Mesothelial cell of epicardium (in vitro differentiated cells): ENCODE measurements around the gene DIP2B. TPM values are rescaled to one million over a fixed set of nuclear protein-coding genes. Genes with fewer than 3 reads are reported as not detected.
A peak's percentile ranks its signal among the peaks of the same experiment; 100 is the strongest.
"Not testable (repeated sequence)": the region's sequence is repeated elsewhere in the genome, so short reads cannot be mapped to it uniquely, and the experiment has no call there.

ENCODE experiments used
- DNase-seq, 2 experiments: peaks; one replicate each; pipeline ENCODE4 v3.0.0; 2021; ENCODE audit warnings: low spot score in 2 of 2; ENCODE audit not compliant: unreplicated experiment in 2 of 2
- H3K27ac Mint-ChIP-seq: 2 replicates; pipeline ENCODE4 v1.8.0; 2021; ENCODE audit warnings: mixed read lengths
- H3K27me3 Mint-ChIP-seq: 2 replicates; pipeline ENCODE4 v1.8.0; 2021; ENCODE audit warnings: low read depth, mixed read lengths
- H3K36me3 Mint-ChIP-seq: 2 replicates; pipeline ENCODE4 v1.8.0; 2021; ENCODE audit warnings: mixed read lengths
- H3K4me1 Mint-ChIP-seq: 2 replicates; pipeline ENCODE4 v1.8.0; 2021; ENCODE audit warnings: mixed read lengths
- H3K4me3 Mint-ChIP-seq: 2 replicates; pipeline ENCODE4 v1.8.0; 2021; ENCODE audit warnings: mild to moderate bottlenecking, moderate library complexity, mixed read lengths
- H3K9me3 Mint-ChIP-seq: 2 replicates; pipeline ENCODE4 v1.8.0; 2021; ENCODE audit warnings: mixed read lengths
- CTCF ChIP-seq: fragments of 200-600 bp; sonication (generic); IDR thresholded peaks from one replicate; pipeline ENCODE4 v1.5.0; 2021; ENCODE audit warnings: antibody characterized with exemption; ENCODE audit not compliant: unreplicated experiment
- total RNA-seq: library from RNA; stranded (reverse); gene quantifications from 3 replicates; pipeline ENCODE4 v1.2.1, GENCODE V29; 2021

DIP2B gene
- total RNA-seq, 1 donor from 2014 or later, result 32.0 TPM

DNA sequence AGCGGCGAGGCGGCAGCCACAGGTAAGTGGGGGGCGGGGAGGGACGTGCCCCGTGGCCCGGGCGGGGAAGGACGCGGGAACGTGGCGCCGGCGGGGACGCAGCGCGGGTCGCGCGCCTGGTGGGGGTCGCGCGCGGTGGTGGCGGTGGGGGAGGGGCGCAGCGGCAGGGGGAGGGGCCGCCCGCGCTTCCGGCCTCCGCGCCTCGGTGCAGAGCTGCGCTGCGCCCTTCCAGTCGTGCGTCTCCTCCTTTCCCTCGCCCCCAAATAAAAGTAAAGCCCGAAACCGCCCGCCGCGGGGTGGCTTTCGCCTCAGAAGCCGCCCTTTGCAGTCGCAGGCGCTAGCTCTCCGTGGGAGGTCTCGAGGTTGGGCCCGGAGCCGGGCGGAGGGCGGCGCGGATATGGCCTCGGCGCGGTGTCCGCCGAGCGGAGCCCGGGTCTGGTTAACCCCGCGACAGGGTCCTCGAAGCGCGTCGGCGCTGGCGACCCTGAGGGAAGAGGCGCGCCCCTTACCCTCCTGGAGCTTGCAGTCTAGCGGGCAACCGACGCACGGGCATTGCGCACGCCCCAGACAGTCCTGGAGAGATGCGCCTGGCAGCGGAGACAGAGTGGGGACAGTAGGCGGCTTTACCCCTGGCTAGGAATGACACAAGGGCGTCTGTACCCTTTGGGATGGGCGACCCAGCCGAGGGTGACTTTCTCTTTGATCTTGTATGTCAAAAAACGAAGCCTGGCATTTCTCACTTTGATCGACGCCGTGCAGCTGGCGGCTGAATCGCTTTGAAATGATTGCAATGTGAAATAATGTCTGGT lies 259.7 kb downstream of the DIP2B start:
- Mint-ChIP-seq H3K4me3 (peak overlapping the region; percentile 84), H3K4me1 (peaks cover 33% of the 10 kb centered on the region), H3K27me3 (no peaks in the 10 kb centered on the region), H3K27ac (peak overlapping the region; percentile 99), H3K36me3 (peaks cover 5% of the 10 kb centered on the region), H3K9me3 (no peaks in the 10 kb centered on the region)
- peak; percentile 67 to 69 for DNase-seq
- TF ChIP-seq CTCF, result no peak

- no peak for DNase-seq
These were observed 260.5 kb downstream of the DIP2B start for GRCh38 chr12:50765095-50765911.

GRCh38 chr12:50768391-50768790 lies 263.6 kb downstream of the DIP2B start:
- no peak for TF ChIP-seq CTCF
- no peak overlapping the region for H3K4me3 Mint-ChIP-seq
- peaks cover 12% of the 10 kb centered on the region for H3K9me3 Mint-ChIP-seq
- peaks cover 26% of the 10 kb centered on the region for H3K4me1 Mint-ChIP-seq
- H3K27me3 Mint-ChIP-seq, result no peaks in the 10 kb centered on the region
- no peak for DNase-seq
- peak overlapping the region; percentile 50 for H3K27ac Mint-ChIP-seq
- H3K36me3 Mint-ChIP-seq, result peaks cover 31% of the 10 kb centered on the region

More at GRCh38 chr12:50765095-50765911, 260.5 kb downstream of the DIP2B start:
- H3K36me3 Mint-ChIP-seq, result peaks cover 6% of the 10 kb centered on the region
- no peaks in the 10 kb centered on the region for H3K27me3 Mint-ChIP-seq
- peaks cover 33% of the 10 kb centered on the region for H3K4me1 Mint-ChIP-seq
- peak overlapping the region; percentile 86 for H3K27ac Mint-ChIP-seq
- H3K9me3 Mint-ChIP-seq, result peaks cover under 1% of the 10 kb centered on the region
- no peak for TF ChIP-seq CTCF
- peak overlapping the region; percentile 84 for H3K4me3 Mint-ChIP-seq

- H3K4me3 Mint-ChIP-seq, H3K27ac Mint-ChIP-seq, DNase-seq, H3K27me3 Mint-ChIP-seq: not testable (repeated sequence)
- Mint-ChIP-seq H3K9me3 (peaks cover 12% of the 10 kb centered on the region), H3K36me3 (peaks cover 33% of the 10 kb centered on the region), H3K4me1 (peaks cover 24% of the 10 kb centered on the region)
These were observed 264.0 kb downstream of the DIP2B start for GRCh38 chr12:50768813-50769212.

DNA sequence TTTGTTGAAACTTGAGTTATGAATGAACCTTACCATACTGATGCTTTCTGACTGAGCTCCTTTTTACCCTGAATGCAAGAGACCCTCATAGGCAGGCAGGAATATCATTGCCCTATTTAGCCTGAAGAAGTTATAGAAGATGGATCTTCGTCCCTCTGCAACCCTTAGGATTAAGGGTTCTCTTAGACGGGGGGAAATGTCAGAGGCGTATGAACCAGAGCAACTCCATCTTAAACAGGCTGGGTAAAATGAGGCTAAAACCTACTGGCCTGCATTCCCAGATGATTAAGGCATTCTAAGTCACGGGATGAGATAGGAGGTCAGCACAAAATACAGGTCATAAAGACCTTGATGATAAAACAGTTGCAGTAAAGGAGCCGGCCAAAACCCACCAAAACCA lies 266.6 kb downstream of the DIP2B start:
- H3K9me3 Mint-ChIP-seq, result peaks cover 12% of the 10 kb centered on the region

More for the DNA sequence above, 266.6 kb downstream of the DIP2B start:
- Mint-ChIP-seq H3K4me1 (peaks cover 10% of the 10 kb centered on the region), H3K27me3 (no peaks in the 10 kb centered on the region), H3K36me3 (peaks cover 40% of the 10 kb centered on the region), H3K4me3 (no peak overlapping the region), H3K27ac (no peak overlapping the region)
- TF ChIP-seq CTCF, result no peak
- DNase-seq, result no peak
